AG09309 (cell line): ENCODE results near the gene SRRT.

Source experiments
- DNase-seq: peaks from one replicate; pipeline ENCODE4 v3.0.0-alpha.2; 2010; ENCODE audit warnings: low read depth
- H3K4me3 ChIP-seq: 2 replicates; pipeline ENCODE4 v1.5.1; 2011; ENCODE audit warnings: mild to moderate bottlenecking, low read depth, low read length, moderate library complexity; ENCODE audit not compliant: control insufficient read depth
- CTCF ChIP-seq: IDR thresholded peaks from 2 replicates; pipeline ENCODE4 v1.5.1; 2011; ENCODE audit warnings: mild to moderate bottlenecking, low read depth, low read length, inconsistent platforms; ENCODE audit not compliant: insufficient read depth, control insufficient read depth; ENCODE audit errors: missing control alignments

The SRRT gene

GRCh38 chr7:100890653-100891567, 16.0 kb downstream of the SRRT start:
- no peak for DNase-seq
- peak overlapping the region; percentile 47 for H3K4me3 ChIP-seq
- no peak for TF ChIP-seq CTCF

GRCh38 chr7:100891568-100892247, 16.8 kb downstream of the SRRT start:
- H3K4me3 ChIP-seq = no peak overlapping the region
- no peak for TF ChIP-seq CTCF
- no peak for DNase-seq

- no peak for TF ChIP-seq CTCF
- H3K4me3 ChIP-seq = no peak overlapping the region
Observed at GRCh38 chr7:100892364-100893317, 17.7 kb downstream of the SRRT start.

GRCh38 chr7:100893318-100893895, 18.5 kb downstream of the SRRT start:
- TF ChIP-seq CTCF = no peak
- DNase-seq = no peak
- H3K4me3 ChIP-seq = no peak overlapping the region

More at GRCh38 chr7:100892364-100893317, 17.7 kb downstream of the SRRT start:
- no peak for DNase-seq

GRCh38 chr7:100893910-100894721, 19.2 kb downstream of the SRRT start:
- no peak overlapping the region for H3K4me3 ChIP-seq
- DNase-seq = no peak
- no peak for TF ChIP-seq CTCF
